ENCODE measurements around the gene MARK3.
"Not testable (repeated sequence)": the region's sequence is repeated elsewhere in the genome, so short reads cannot be mapped to it uniquely, and the experiment has no call there.

The MARK3 gene

GRCh38 chr14:103491691-103492090 is 106.5 kb downstream of the MARK3 start:
- no peak for DNase-seq (ENCODE audit: low read depth)

GRCh38 chr14:103492156-103492925 is 107.1 kb downstream of the MARK3 start:
- no peak for DNase-seq (ENCODE audit: low read depth)

GRCh38 chr14:103495854-103496253 is 110.6 kb downstream of the MARK3 start:
- DNase-seq (ENCODE audit: low read depth): no peak

- peak; percentile 65 for DNase-seq (ENCODE audit: low read depth)
Observed at GRCh38 chr14:103496776-103497175, 111.6 kb downstream of the MARK3 start.

- no peak for DNase-seq (ENCODE audit: low read depth)
Observed at GRCh38 chr14:103499709-103500108, 114.5 kb downstream of the MARK3 start.

GRCh38 chr14:103500148-103500990 is 115.2 kb downstream of the MARK3 start:
- DNase-seq (ENCODE audit: low read depth): peak; percentile 86

GRCh38 chr14:103501041-103501870 is 116.0 kb downstream of the MARK3 start:
- DNase-seq (ENCODE audit: low read depth): no peak

- no peak for DNase-seq (ENCODE audit: low read depth)
Observed at GRCh38 chr14:103501921-103502669, 116.9 kb downstream of the MARK3 start.

GRCh38 chr14:103502877-103503276 is 117.7 kb downstream of the MARK3 start:
- DNase-seq (ENCODE audit: low read depth): no peak

- no peak for DNase-seq (ENCODE audit: low read depth)
Observed at GRCh38 chr14:103503296-103503695, 118.1 kb downstream of the MARK3 start.

GRCh38 chr14:103504991-103505565 is 119.9 kb downstream of the MARK3 start:
- DNase-seq (ENCODE audit: low read depth): no peak

GRCh38 chr14:103507751-103508150 is 122.5 kb downstream of the MARK3 start:
- DNase-seq (ENCODE audit: low read depth): no peak

GRCh38 chr14:103508521-103509329 is 123.5 kb downstream of the MARK3 start:
- DNase-seq (ENCODE audit: low read depth): no peak

- no peak for DNase-seq (ENCODE audit: low read depth)
Observed at GRCh38 chr14:103509864-103510723, 124.9 kb downstream of the MARK3 start.

GRCh38 chr14:103510724-103511693 is 125.8 kb downstream of the MARK3 start:
- DNase-seq (ENCODE audit: low read depth): no peak

GRCh38 chr14:103512180-103512579 is 127.0 kb downstream of the MARK3 start:
- not testable (repeated sequence) for DNase-seq (ENCODE audit: low read depth)

- DNase-seq (ENCODE audit: low read depth): peak; percentile 51
Observed at GRCh38 chr14:103512701-103513611, 127.7 kb downstream of the MARK3 start.
